Measurements from ENCODE around the gene ZDHHC11B. TPM values are rescaled to one million over a fixed set of nuclear protein-coding genes. Genes with fewer than 3 reads are reported as not detected.

ZDHHC11B gene
- total RNA-seq, 1 experiment from 2014 or later: 3.8 TPM

DNA sequence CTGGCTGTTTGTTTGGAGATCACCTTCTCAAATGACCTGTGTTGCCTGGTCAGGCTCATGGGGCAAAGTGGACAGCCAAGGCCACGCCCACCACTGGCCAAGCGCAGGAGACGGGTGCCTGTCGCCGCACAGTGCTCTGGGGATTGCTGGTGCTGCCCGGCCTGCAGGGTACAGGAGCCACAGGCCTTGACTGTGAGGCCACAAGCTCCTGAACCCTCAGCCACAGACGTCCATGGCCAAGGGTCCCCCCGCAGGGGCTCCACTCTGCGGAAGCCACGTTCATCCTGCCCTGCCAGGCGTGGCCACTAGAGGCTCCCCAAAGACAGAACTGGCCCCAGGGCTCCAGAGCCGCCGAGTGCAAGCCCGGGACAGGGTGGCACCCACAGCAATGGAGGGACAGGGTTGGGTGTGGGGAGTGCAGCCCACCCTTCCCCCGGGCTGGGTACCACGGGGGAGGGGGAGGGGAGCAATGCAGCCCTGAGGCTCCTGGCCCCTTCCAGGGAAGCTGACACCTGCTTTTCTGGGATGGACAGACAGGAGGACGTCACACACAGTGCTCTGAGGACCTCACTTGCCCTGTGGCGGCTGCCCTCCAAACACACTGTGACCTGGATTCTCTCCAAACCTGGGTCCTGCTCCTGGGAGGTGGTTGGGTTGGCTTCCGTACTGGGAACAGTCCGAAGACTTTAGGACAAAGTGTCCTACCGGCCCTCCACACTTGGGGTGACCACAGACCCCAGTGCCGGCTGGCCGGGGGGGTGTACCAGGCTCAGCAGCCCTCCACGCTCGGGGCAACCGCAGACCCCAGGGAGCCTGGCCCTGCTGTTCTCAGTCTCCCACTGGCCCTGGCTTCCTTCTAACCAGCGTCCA lies 112.8 kb downstream of the ZDHHC11B start:
- DNase-seq (ENCODE audit: low read depth, low spot score) (no peak), ATAC-seq (peak; percentile 77)
- Histone ChIP-seq H3K36me3 (ENCODE audit: control insufficient read depth in 1 of 2, insufficient read depth in 2 of 2, low read length in 2 of 2) (0 out of 4 replicates have a peak, but pooled peaks cover 0 to 3% of the 10 kb centered on the region in 2 experiments), H3K9ac (ENCODE audit: low read length) (0 out of 2 replicates have a peak overlapping the region, but pooled peaks have one; percentile 8), H3K4me2 (ENCODE audit: low read length) (peak overlapping the region; percentile 37), H3K9me2 (ENCODE audit: insufficient read depth) (no peaks in the 10 kb centered on the region), H2AFZ (ENCODE audit: low read depth, low read length, poor library complexity, severe bottlenecking) (no peak overlapping the region), H3K27me3 (ENCODE audit: insufficient read depth, low read length) (no peaks in the 10 kb centered on the region), H3K4me1 (ENCODE audit: control insufficient read depth in 1 of 2, insufficient read depth in 2 of 2, low read length in 2 of 2) (peaks cover 0 to 33% of the 10 kb centered on the region in 2 experiments; a peak in 2 of 4 replicates), H3K79me2 (ENCODE audit: insufficient read depth, low read length) (no peaks in the 10 kb centered on the region), H3K4me3 (replicated peaks in 1 of 2; ENCODE audit: low read depth in 1 of 2, low read length in 2 of 2) (no peak overlapping the region), H3K27ac (ENCODE audit: low read depth, low read length) (no peak overlapping the region), H3K9me3 (ENCODE audit: control insufficient read depth in 1 of 2, insufficient read depth in 1 of 2, low read depth in 1 of 2, low read length in 2 of 2) (no peaks in the 10 kb centered on the region), H4K20me1 (ENCODE audit: insufficient read depth) (no peaks in the 10 kb centered on the region)
- intact Hi-C loops (cut with micrococcal nuclease): loop anchor here (2.0 to 10.0 kb wide), 2 partner anchors 231 to 493 kb away; no protein-coding TSS in a partner anchor
- POLR2A ChIA-PET: no interaction called here
- no peak for TF ChIP-seq JUND (IDR thresholded peaks at IDR 0.05)
- TF ChIP-seq CTCF (IDR thresholded peaks at IDR 0.05 in 2 of 3, conservative IDR thresholded peaks at IDR 0.05 in 1 of 3; ENCODE audit: borderline replicate concordance in 1 of 3, insufficient read depth in 1 of 3, low read depth in 2 of 3, low read length in 2 of 3): peak; percentile 86 to 93 (median 92)
- TF ChIP-seq CEBPB (IDR thresholded peaks at IDR 0.05; ENCODE audit: low read depth): no peak
- TF ChIP-seq RAD21 (IDR thresholded peaks at IDR 0.05; ENCODE audit: low read depth): peak; percentile 95
- no peak for TF ChIP-seq TCF7L2 (IDR thresholded peaks at IDR 0.05; ENCODE audit: borderline replicate concordance, extremely low read depth, insufficient read depth, insufficient read length)
- TF ChIP-seq MAX (IDR thresholded peaks at IDR 0.05): no peak
- BruUV-seq (replicated peaks): no TSS peak
- RAD21 ChIA-PET (ENCODE audit: low non-redundant PET in 1 of 2, low total read pairs in 2 of 2, uncharacterized antibody in 2 of 2, unreplicated experiment in 2 of 2): no interaction called here
- CTCF ChIA-PET: no interaction called here

Data from HCT116 (cell line).